PC-9 (cell line): ENCODE data around the gene DSCAML1. TPM values are rescaled to one million over a fixed set of nuclear protein-coding genes. Genes with fewer than 3 reads are reported as not detected.

Source experiments
- BruUV-seq: library from RNA; stranded (reverse); fragments of 400-500 nt; replicated peaks from 2 replicates; lab custom pipeline; 2021; lab: Mats Ljungman, UMichigan
- CTCF ChIA-PET: fragments of 300-600 bp; sonication (Branson Sonifier 250); formaldehyde crosslinking; loops from one replicate; lab custom pipeline; 2022; ENCODE audit warnings: antibody characterized with exemption; lab: Charles Lee
- POLR2A ChIA-PET: fragments of 300-600 bp; sonication (Branson Sonifier 250); formaldehyde crosslinking; loops from one replicate; lab custom pipeline; 2022; ENCODE audit warnings: antibody characterized with exemption; ENCODE audit not compliant: unreplicated experiment; lab: Charles Lee
- DNase-seq, 2 experiments: peaks; one replicate each; pipeline versions ENCODE4 v3.0.0 to v3.0.0-alpha.2; 2015 to 2022; ENCODE audit warnings: mixed read lengths in 1 of 2
- H2AFZ ChIP-seq: fragments of 200-600 bp; sonication (generic); 2 replicates; pipeline ENCODE4 v1.8.1; 2017; ENCODE audit warnings: antibody characterized with exemption
- H3F3A ChIP-seq: fragments of 200-600 bp; sonication (generic); 2 replicates; pipeline ENCODE4 v1.8.1; 2017; ENCODE audit warnings: antibody characterized with exemption, mild to moderate bottlenecking, low read depth; ENCODE audit not compliant: insufficient read depth
- H3K27ac ChIP-seq: fragments of 200-600 bp; sonication (generic); 2 replicates; pipeline ENCODE4 v1.6.1; 2016; ENCODE audit warnings: mixed run types
- H3K27me3 ChIP-seq: fragments of 200-600 bp; sonication (generic); 2 replicates; pipeline ENCODE4 v1.6.1; 2016; ENCODE audit warnings: low read depth, mixed run types; ENCODE audit not compliant: insufficient read depth
- H3K36me3 ChIP-seq: fragments of 200-600 bp; sonication (generic); 2 replicates; pipeline ENCODE4 v1.6.1; 2016; ENCODE audit warnings: low read depth, mixed run types
- H3K4me1 ChIP-seq: fragments of 200-600 bp; sonication (generic); replicated peaks from 2 replicates; pipeline ENCODE4 v1.6.1; 2016; ENCODE audit warnings: mixed run types; ENCODE audit not compliant: insufficient read depth
- H3K4me2 ChIP-seq: fragments of 200-600 bp; sonication (generic); 2 replicates; pipeline ENCODE4 v1.6.1; 2017; ENCODE audit warnings: mixed run types
- H3K4me3 ChIP-seq: fragments of 200-600 bp; sonication (generic); 2 replicates; pipeline ENCODE4 v1.6.1; 2016; ENCODE audit warnings: mixed run types
- H3K79me2 ChIP-seq: fragments of 200-600 bp; sonication (generic); 2 replicates; pipeline ENCODE4 v1.6.1; 2017; ENCODE audit warnings: low read depth, mixed run types
- H3K9me2 ChIP-seq: fragments of 200-600 bp; sonication (generic); 2 replicates; pipeline ENCODE4 v1.8.1; 2017; ENCODE audit warnings: mild to moderate bottlenecking; ENCODE audit not compliant: insufficient read depth
- H3K9me3 ChIP-seq: fragments of 200-600 bp; sonication (generic); 2 replicates; pipeline ENCODE4 v1.8.1; 2016; ENCODE audit warnings: low read depth; ENCODE audit not compliant: insufficient read depth
- H4K20me1 ChIP-seq: fragments of 200-600 bp; sonication (generic); 2 replicates; pipeline ENCODE4 v1.8.1; 2017; ENCODE audit not compliant: insufficient read depth
- CTCF ChIP-seq: fragments of 200-600 bp; sonication (generic); conservative IDR thresholded peaks from 2 replicates; pipeline ENCODE4 v1.6.1; 2017; ENCODE audit warnings: mixed run types, antibody characterized with exemption, mild to moderate bottlenecking, moderate library complexity
- EZH2 ChIP-seq: fragments of 200-600 bp; sonication (generic); IDR thresholded peaks from 2 replicates; pipeline ENCODE4 v1.8.0; 2017; ENCODE audit warnings: antibody characterized with exemption, low read depth
- intact Hi-C: fragments of 100-400 bp; cut with micrococcal nuclease; formaldehyde crosslinking; loops from one replicate; pipeline ENCODE4 v1.10.0; 2022; ENCODE audit not compliant: unreplicated experiment
- total RNA-seq: library from RNA; stranded (reverse); gene quantifications from 2 replicates; pipeline ENCODE4 v1.2.3, GENCODE V29; 2021

DSCAML1 gene
- total RNA-seq, 1 experiment from 2014 or later, result not detected

DNA sequence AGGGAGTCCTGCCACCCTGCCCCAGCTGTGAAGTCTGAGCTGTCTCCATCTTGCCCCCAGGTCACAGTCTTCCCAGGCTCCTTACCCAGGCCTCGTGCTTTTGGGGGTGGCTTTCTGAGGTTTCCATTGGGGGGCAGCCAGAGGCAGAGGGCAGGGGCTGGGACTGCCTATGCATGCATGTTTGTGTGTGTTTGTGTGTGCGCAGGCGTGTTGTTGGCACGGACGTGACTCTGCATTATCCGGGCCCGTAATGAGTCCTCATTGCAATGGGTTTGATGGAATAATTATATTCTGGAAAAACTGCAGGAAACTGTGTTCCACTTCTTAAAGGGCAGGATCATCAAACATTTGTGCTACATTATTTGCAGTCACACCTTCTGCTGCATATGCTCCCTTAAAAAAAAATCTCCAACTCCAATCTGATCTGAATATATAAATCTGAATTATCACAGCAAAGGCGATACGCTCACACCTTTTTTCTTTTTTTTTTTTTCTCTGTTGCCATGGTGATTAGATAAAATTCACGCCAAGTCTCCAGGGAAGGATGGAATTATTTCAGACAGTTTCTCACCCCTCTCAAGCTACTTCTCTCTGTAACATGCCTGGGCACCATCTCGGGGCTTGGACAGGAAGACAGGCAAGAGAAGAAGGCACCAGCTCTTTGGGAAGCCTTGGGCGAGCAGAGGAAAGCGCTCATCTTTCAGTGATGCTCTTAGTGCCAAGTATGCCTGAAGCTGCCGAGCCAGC, 45.9 kb downstream of the DSCAML1 start:
- H4K20me1 ChIP-seq, result no peaks in the 10 kb centered on the region; the same call in 1 of the 2 replicates
- DNase-seq, result no peak
- CTCF ChIA-PET, result no interaction called here
- POLR2A ChIA-PET, result no interaction called here
- intact Hi-C loops, result no loop called here
- BruUV-seq, result no TSS peak
- H3F3A ChIP-seq, result no peaks in the 10 kb centered on the region
- no peak overlapping the region for H3K4me2 ChIP-seq
- no peaks in the 10 kb centered on the region for H3K9me3 ChIP-seq
- peaks cover 100% of the 10 kb centered on the region for H3K27me3 ChIP-seq
- H3K79me2 ChIP-seq, result no peaks in the 10 kb centered on the region
- H3K27ac ChIP-seq, result no peak overlapping the region
- H2AFZ ChIP-seq, result no peak overlapping the region
- H3K4me3 ChIP-seq, result no peak overlapping the region
- TF ChIP-seq CTCF (no peak), EZH2 (no peak)
- H3K36me3 ChIP-seq, result no peaks in the 10 kb centered on the region
- H3K9me2 ChIP-seq, result no peaks in the 10 kb centered on the region
- H3K4me1 ChIP-seq, result no peaks in the 10 kb centered on the region

- Histone ChIP-seq H3K27ac (no peak overlapping the region), H3K4me2 (no peak overlapping the region), H3K4me3 (no peak overlapping the region), H3K9me3 (no peaks in the 10 kb centered on the region), H3K27me3 (peaks cover 100% of the 10 kb centered on the region), H4K20me1 (no peaks in the 10 kb centered on the region; the same call in 1 of the 2 replicates), H3K79me2 (no peaks in the 10 kb centered on the region), H3K9me2 (no peaks in the 10 kb centered on the region), H3F3A (no peaks in the 10 kb centered on the region), H2AFZ (no peak overlapping the region), H3K4me1 (no peaks in the 10 kb centered on the region), H3K36me3 (no peaks in the 10 kb centered on the region)
- TF ChIP-seq EZH2 (no peak), CTCF (no peak)
- POLR2A ChIA-PET, result no interaction called here
- BruUV-seq, result no TSS peak
- CTCF ChIA-PET, result no interaction called here
- no peak for DNase-seq
- intact Hi-C loops, result no loop called here
Measured at GRCh38 chr11:117750357-117750756, 46.7 kb downstream of the DSCAML1 start.

DNA sequence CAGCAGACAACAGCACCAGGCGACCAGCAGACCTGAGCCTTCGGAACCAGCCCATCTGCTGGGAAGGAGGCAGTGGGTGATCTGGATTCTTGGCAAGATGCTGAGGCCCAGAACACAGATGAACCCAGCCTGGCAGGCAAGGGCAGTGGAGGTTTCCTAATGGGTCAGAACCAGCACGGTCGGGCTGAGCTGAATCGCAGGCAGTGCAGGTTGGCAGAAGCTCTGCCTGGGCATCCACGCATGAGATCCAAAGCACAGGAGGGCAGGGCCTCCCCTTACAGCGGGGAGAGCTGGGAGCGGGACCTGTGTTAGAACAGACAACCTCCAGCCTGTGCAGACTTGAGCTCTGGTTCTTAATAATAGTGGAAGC, 47.5 kb downstream of the DSCAML1 start:
- no peaks in the 10 kb centered on the region for H3F3A ChIP-seq
- H3K9me3 ChIP-seq, result no peaks in the 10 kb centered on the region
- POLR2A ChIA-PET, result no interaction called here
- intact Hi-C loops, result no loop called here
- peaks cover 100% of the 10 kb centered on the region for H3K27me3 ChIP-seq
- H3K4me2 ChIP-seq, result no peak overlapping the region
- TF ChIP-seq CTCF, result no peak
- TF ChIP-seq EZH2, result no peak
- DNase-seq, result no peak
- H3K79me2 ChIP-seq, result no peaks in the 10 kb centered on the region
- no peak overlapping the region for H2AFZ ChIP-seq
- no peaks in the 10 kb centered on the region for H3K4me1 ChIP-seq
- no peak overlapping the region for H3K4me3 ChIP-seq
- no peaks in the 10 kb centered on the region; the same call in 1 of the 2 replicates for H4K20me1 ChIP-seq
- H3K27ac ChIP-seq, result no peak overlapping the region
- no peaks in the 10 kb centered on the region for H3K9me2 ChIP-seq
- no TSS peak for BruUV-seq
- CTCF ChIA-PET, result no interaction called here
- no peaks in the 10 kb centered on the region for H3K36me3 ChIP-seq
